CD4-positive, alpha-beta T cell (primary cell): ENCODE measurements around the gene APLP2. TPM values are rescaled to one million over a fixed set of nuclear protein-coding genes. Genes with fewer than 3 reads are reported as not detected.
"Not testable (repeated sequence)": the region's sequence is repeated elsewhere in the genome, so short reads cannot be mapped to it uniquely, and the experiment has no call there.

Source experiments
- ATAC-seq: fragments of 200-7000 bp; cut with Tn5 transposase; one replicate; pipeline ENCODE4 v1.10.0; 2022; ENCODE audit warnings: mild to moderate bottlenecking; ENCODE audit not compliant: poor library complexity
- CTCF ChIA-PET: fragments of 350-600 bp; sonication (Branson Sonifier 250); formaldehyde crosslinking; loops from one replicate; lab custom pipeline; 2021; ENCODE audit warnings: antibody characterized with exemption, inconsistent platforms; lab: Charles Lee
- POLR2A ChIA-PET: fragments of 350-600 bp; sonication (Branson Sonifier 250); formaldehyde crosslinking; loops from one replicate; lab custom pipeline; 2021; ENCODE audit warnings: antibody characterized with exemption, inconsistent platforms; lab: Charles Lee
- DNase-seq, 14 experiments: peaks; one replicate each; pipeline ENCODE4 v3.0.0-alpha.2; 2013 to 2020; ENCODE audit warnings: mixed read lengths in 2 of 14
- H3K27ac ChIP-seq, 2 donors: one replicate each; pipeline versions ENCODE4 v1.5.1 to v1.7.0; 2013; ENCODE audit warnings: low read length in 2 of 2, low read depth in 1 of 2, mild to moderate bottlenecking in 1 of 2
- H3K27me3 ChIP-seq, 2 experiments: 1 replicate in 1 of 2; 2 replicates in 1 of 2; pipeline versions ENCODE4 v1.6.1 to v1.7.0; 2013; ENCODE audit warnings: low read length in 2 of 2, control low read depth in 1 of 2, mild to moderate bottlenecking in 1 of 2, moderate library complexity in 1 of 2; ENCODE audit not compliant: insufficient read depth in 2 of 2, control insufficient read depth in 1 of 2
- H3K36me3 ChIP-seq: one replicate; pipeline ENCODE4 v1.6.1; 2013; ENCODE audit warnings: low read length, control low read depth; ENCODE audit not compliant: insufficient read depth
- H3K4me1 ChIP-seq: one replicate; pipeline ENCODE4 v1.6.1; 2013; ENCODE audit warnings: low read length, control low read depth; ENCODE audit not compliant: insufficient read depth
- H3K4me3 ChIP-seq: one replicate; pipeline ENCODE4 v1.5.1; 2013; ENCODE audit warnings: mild to moderate bottlenecking, low read length, moderate library complexity
- H3K9me3 ChIP-seq, 2 experiments: 1 replicate in 1 of 2; 2 replicates in 1 of 2; pipeline versions ENCODE4 v1.6.1 to v1.7.0; 2013; ENCODE audit warnings: low read length in 2 of 2, mild to moderate bottlenecking in 2 of 2, control low read depth in 1 of 2, moderate library complexity in 1 of 2; ENCODE audit not compliant: control insufficient read depth in 1 of 2, insufficient read depth in 1 of 2
- H3K27ac Mint-ChIP-seq: one replicate; pipeline ENCODE4 v1.8.0; 2020; ENCODE audit warnings: mixed read lengths
- H3K27me3 Mint-ChIP-seq: one replicate; pipeline ENCODE4 v1.8.0; 2021; ENCODE audit warnings: mixed read lengths
- H3K36me3 Mint-ChIP-seq: one replicate; pipeline ENCODE4 v1.8.0; 2021; ENCODE audit warnings: low read depth, mixed read lengths
- H3K4me1 Mint-ChIP-seq: one replicate; pipeline ENCODE4 v1.8.0; 2021; ENCODE audit warnings: low read depth, mixed read lengths
- H3K4me3 Mint-ChIP-seq: one replicate; pipeline ENCODE4 v1.8.0; 2020; ENCODE audit warnings: mild to moderate bottlenecking, mixed read lengths
- H3K9me3 Mint-ChIP-seq: one replicate; pipeline ENCODE4 v1.8.0; 2020; ENCODE audit warnings: mixed read lengths
- CTCF ChIP-seq: fragments of 200-600 bp; IDR thresholded peaks from one replicate; pipeline ENCODE4 v1.8.0; 2022; ENCODE audit warnings: antibody characterized with exemption, mild to moderate bottlenecking
- intact Hi-C, 2 experiments: fragments of 100-400 bp; cut with DNase I in 1 of 2; cut with micrococcal nuclease in 1 of 2; formaldehyde crosslinking; loops; one replicate each; pipeline versions ENCODE4 v1.15.1 to v1.9.0; 2023 to 2025; cut with DNase I, micrococcal nuclease
- total RNA-seq, 174 experiments: library from RNA in 2 of 174; stranded (reverse) in 2 of 174; gene quantifications; one replicate each; pipeline ENCODE4 v1.2.3 and lab custom pipeline; 2021 to 2026

Gene APLP2
- total RNA-seq, 2 experiments from 2014 or later = 28.8 to 29.5 TPM

- intact Hi-C loops = no loop called here
- no peak for TF ChIP-seq CTCF
- H3K4me1 ChIP-seq = no peaks in the 10 kb centered on the region
- no peaks in the 10 kb centered on the region for H3K36me3 ChIP-seq
- Mint-ChIP-seq H3K27ac (no peak overlapping the region), H3K36me3 (no peaks in the 10 kb centered on the region), H3K27me3 (no peaks in the 10 kb centered on the region), H3K4me3 (no peak overlapping the region), H3K4me1 (no peaks in the 10 kb centered on the region), H3K9me3 (no peaks in the 10 kb centered on the region)
- POLR2A ChIA-PET = no interaction called here
- no peak for DNase-seq
- no peak overlapping the region for H3K27ac ChIP-seq
- CTCF ChIA-PET = no interaction called here
- no peaks in the 10 kb centered on the region for H3K9me3 ChIP-seq
- no peaks in the 10 kb centered on the region for H3K27me3 ChIP-seq
- H3K4me3 ChIP-seq = no peak overlapping the region
- ATAC-seq = no peak
Measured at GRCh38 chr11:130192845-130193267, 123.2 kb downstream of the APLP2 start.

GRCh38 chr11:130193551-130193950 is 123.9 kb downstream of the APLP2 start:
- H3K9me3 ChIP-seq, H3K4me1 Mint-ChIP-seq, intact Hi-C loops, CTCF ChIA-PET, H3K4me1 ChIP-seq, H3K27me3 ChIP-seq, ATAC-seq, H3K27ac Mint-ChIP-seq, H3K9me3 Mint-ChIP-seq, POLR2A ChIA-PET, H3K4me3 Mint-ChIP-seq, H3K27ac ChIP-seq, DNase-seq, H3K36me3 Mint-ChIP-seq, H3K36me3 ChIP-seq, H3K4me3 ChIP-seq, H3K27me3 Mint-ChIP-seq: not testable (repeated sequence)

Other genes with a start within 250 kb of the APLP2 start
- gene NFRKB, start 174.3 kb upstream of the APLP2 start, total RNA-seq = 10 to 100 TPM; 61.7 to 64.5 TPM
- gene PRDM10, start 67.1 kb upstream of the APLP2 start, total RNA-seq = 1 to 10 TPM; 8.2 to 9.6 TPM
- gene ST14, start 89.9 kb downstream of the APLP2 start, total RNA-seq = under 1 TPM; 0.25 to 0.31 TPM
- 10 to 100 TPM; 33.9 to 41.6 TPM for gene ZBTB44, start 245.0 kb downstream of the APLP2 start, total RNA-seq